HG03159 (cell line): ENCODE data around the gene RPL35A.
"Not testable (repeated sequence)": the region's sequence is repeated elsewhere in the genome, so short reads cannot be mapped to it uniquely, and the experiment has no call there.

Source experiments
- ATAC-seq: cut with Tn5 transposase; IDR thresholded peaks from one replicate; pipeline ENCODE4 v1.9.1; 2021; ENCODE audit warnings: mild to moderate bottlenecking, moderate library complexity; ENCODE audit not compliant: unreplicated experiment

Gene RPL35A

GRCh38 chr3:197949778-197950676 is at the start of gene RPL35A:
TSS of gene RPL35A (plus strand) at chr3:197950190. CDS start at chr3:197950968, 778 bp downstream.
- ATAC-seq: peak; percentile 88

- no peak for ATAC-seq
Observed at GRCh38 chr3:197901626-197902025, 48.4 kb upstream of the RPL35A start.

- ATAC-seq: peak; percentile 87
Observed at GRCh38 chr3:197906023-197906849, 43.8 kb upstream of the RPL35A start.

- ATAC-seq: no peak
Observed at GRCh38 chr3:197906850-197907187, 43.2 kb upstream of the RPL35A start.

GRCh38 chr3:197907196-197907595 is 42.8 kb upstream of the RPL35A start:
- ATAC-seq: no peak

- ATAC-seq: not testable (repeated sequence)
Observed at GRCh38 chr3:197908550-197908949, 41.4 kb upstream of the RPL35A start.

- no peak for ATAC-seq
Observed at GRCh38 chr3:197908957-197909701, 40.9 kb upstream of the RPL35A start.

- ATAC-seq: no peak
Observed at GRCh38 chr3:197912741-197913476, 37.1 kb upstream of the RPL35A start.

GRCh38 chr3:197913641-197914380 is 36.2 kb upstream of the RPL35A start:
- ATAC-seq: no peak

- not testable (repeated sequence) for ATAC-seq
Observed at GRCh38 chr3:197921429-197922275, 28.3 kb upstream of the RPL35A start.

GRCh38 chr3:197926418-197926817 is 23.6 kb upstream of the RPL35A start:
- no peak for ATAC-seq

GRCh38 chr3:197927578-197927977 is 22.4 kb upstream of the RPL35A start:
- not testable (repeated sequence) for ATAC-seq

- ATAC-seq: no peak
Observed at GRCh38 chr3:197936819-197937384, 13.1 kb upstream of the RPL35A start.

- no peak for ATAC-seq
Observed at GRCh38 chr3:197940745-197941384, 9.1 kb upstream of the RPL35A start.

- ATAC-seq: peak; percentile 75
Observed at GRCh38 chr3:197942956-197943556, 6.9 kb upstream of the RPL35A start.

GRCh38 chr3:197949191-197949777 is 706 bp upstream of the RPL35A start:
- no peak for ATAC-seq

- no peak for ATAC-seq
Observed at GRCh38 chr3:197950677-197951061, 679 bp downstream of the RPL35A start.
